Activated CD8-positive, alpha-beta memory T cell treated with anti-CD3 and anti-CD28 coated beads, Interleukin-2, amount 50 U/mL, for 4 hours (primary cell): ENCODE measurements around the gene FRMD4A.

Experiments used
- DNase-seq: peaks from one replicate; pipeline ENCODE4 v3.0.0-alpha.2; 2020

Gene FRMD4A

GRCh38 chr10:13621931-13622330 is 708.8 kb downstream of the FRMD4A start:
- no peak for DNase-seq

- DNase-seq = no peak
These were observed 713.6 kb downstream of the FRMD4A start for GRCh38 chr10:13617116-13617515.

GRCh38 chr10:13615650-13616300 is 714.9 kb downstream of the FRMD4A start:
- DNase-seq = no peak

GRCh38 chr10:13614530-13615332 is 716.0 kb downstream of the FRMD4A start:
- no peak for DNase-seq

- no peak for DNase-seq
These were observed 717.2 kb downstream of the FRMD4A start for GRCh38 chr10:13613519-13613918.

- no peak for DNase-seq
These were observed 717.9 kb downstream of the FRMD4A start for GRCh38 chr10:13612654-13613373.

GRCh38 chr10:13608246-13608853 is 722.4 kb downstream of the FRMD4A start:
- DNase-seq = no peak

- DNase-seq = no peak
These were observed 726.2 kb downstream of the FRMD4A start for GRCh38 chr10:13604357-13605040.

GRCh38 chr10:13597909-13598308 is 732.8 kb downstream of the FRMD4A start:
- no peak for DNase-seq

- DNase-seq = no peak
These were observed 736.1 kb downstream of the FRMD4A start for GRCh38 chr10:13594641-13595040.
